GM19035 (cell line): ENCODE measurements around the gene WDR55.
"Not testable (repeated sequence)": the region's sequence is repeated elsewhere in the genome, so short reads cannot be mapped to it uniquely, and the experiment has no call there.

Experiments used
- ATAC-seq: cut with Tn5 transposase; IDR thresholded peaks from one replicate; pipeline ENCODE4 v1.9.1; 2021; ENCODE audit not compliant: unreplicated experiment

WDR55 gene, protein sequence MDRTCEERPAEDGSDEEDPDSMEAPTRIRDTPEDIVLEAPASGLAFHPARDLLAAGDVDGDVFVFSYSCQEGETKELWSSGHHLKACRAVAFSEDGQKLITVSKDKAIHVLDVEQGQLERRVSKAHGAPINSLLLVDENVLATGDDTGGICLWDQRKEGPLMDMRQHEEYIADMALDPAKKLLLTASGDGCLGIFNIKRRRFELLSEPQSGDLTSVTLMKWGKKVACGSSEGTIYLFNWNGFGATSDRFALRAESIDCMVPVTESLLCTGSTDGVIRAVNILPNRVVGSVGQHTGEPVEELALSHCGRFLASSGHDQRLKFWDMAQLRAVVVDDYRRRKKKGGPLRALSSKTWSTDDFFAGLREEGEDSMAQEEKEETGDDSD

DNA sequence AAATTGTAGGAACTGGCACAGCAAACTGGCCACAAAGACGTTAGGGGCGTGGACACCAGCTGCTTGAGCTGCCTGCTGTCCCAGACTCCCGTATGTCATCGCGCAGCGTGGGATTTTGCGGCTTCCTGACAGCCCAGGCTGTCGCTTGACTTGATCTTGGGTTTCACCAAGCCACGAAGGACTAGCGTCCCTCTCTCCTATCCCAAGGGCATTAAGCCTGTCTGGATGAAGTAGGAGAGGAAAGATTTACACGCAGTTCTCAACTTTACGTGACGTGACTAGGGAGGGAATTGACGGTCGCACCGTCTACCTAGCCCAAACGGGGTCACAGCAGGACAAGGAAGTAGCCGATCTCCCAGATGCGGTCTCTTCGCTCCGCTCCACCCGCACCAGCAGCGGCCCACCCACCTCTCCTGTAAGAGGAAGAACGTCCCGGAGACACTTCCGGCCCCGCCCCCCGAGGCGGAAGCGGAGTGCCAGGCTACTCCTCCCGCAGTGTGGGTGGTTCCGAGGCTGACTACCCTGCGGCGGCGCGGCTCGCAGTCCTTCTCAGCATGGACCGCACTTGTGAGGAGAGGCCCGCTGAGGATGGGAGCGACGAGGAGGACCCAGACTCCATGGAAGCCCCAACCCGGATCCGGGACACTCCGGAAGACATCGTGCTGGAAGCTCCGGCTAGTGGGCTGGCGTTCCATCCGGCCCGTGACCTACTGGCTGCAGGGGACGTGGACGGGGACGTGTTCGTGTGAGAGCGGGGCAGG lies at the start of gene WDR55:
Gene WDR55 (plus strand): TSS at position 546 of the 761 bp plus-strand sequence. CDS start 9 bp downstream, at position 555.
- peak; percentile 98 for ATAC-seq

DNA sequence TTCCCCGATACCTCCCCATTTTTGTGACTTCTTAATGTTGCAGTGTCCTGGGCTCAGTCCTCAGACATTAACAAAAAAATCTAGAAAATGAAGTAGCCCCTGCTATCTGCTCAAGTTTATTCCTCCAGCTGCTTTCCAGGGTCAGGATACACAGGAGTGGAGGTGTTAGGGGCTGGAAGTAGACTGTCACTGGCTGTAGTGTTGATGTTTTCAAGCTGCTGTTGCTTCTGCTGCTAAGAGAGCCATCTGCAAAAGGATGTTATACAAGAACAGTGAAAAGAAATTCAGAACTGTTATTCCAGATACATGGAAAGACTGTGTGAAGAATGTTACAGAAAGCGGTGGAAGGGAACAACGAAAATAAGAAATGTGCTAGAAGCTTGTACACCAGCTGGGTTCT lies 42.4 kb upstream of the WDR55 start:
- no peak for ATAC-seq

DNA sequence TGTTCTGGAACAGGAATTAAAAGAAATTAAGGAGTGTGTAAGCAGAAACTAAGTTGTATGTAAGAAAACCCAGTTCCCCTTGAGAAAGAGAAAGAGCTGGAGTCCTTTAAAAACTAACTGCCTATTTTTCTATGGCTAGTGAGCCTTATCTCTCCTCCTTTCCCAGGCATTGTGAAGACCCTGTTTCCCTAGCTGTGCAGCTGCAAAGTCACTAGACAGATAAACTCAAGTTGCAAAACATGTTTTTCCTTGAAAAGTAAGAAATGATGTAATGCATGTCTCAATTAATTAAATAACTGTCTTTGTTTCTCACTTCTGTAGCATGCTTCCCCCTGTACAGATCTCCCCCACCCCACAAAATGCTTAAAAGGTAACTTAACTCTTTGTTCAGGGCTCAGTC lies 41.6 kb upstream of the WDR55 start:
- not testable (repeated sequence) for ATAC-seq

DNA sequence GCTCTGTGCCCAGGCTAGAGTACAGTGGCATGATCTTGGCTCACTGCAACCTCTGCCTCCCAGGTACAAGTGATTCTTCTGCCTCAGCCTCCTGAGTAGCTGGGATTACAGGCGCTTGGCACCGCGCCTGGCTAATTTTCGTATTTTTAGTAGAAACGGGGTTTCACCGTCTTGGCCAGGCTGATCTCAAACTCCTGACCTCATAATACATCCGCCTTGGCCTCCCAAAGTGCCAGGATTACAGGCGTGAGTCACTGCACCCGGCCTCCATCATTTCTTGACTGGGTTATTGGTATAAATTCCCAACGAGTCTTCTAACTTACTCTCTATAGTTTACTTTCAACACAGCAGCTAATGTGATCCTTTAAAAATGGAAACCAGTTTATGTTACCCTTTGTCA lies 39.8 kb upstream of the WDR55 start:
- ATAC-seq: not testable (repeated sequence)

DNA sequence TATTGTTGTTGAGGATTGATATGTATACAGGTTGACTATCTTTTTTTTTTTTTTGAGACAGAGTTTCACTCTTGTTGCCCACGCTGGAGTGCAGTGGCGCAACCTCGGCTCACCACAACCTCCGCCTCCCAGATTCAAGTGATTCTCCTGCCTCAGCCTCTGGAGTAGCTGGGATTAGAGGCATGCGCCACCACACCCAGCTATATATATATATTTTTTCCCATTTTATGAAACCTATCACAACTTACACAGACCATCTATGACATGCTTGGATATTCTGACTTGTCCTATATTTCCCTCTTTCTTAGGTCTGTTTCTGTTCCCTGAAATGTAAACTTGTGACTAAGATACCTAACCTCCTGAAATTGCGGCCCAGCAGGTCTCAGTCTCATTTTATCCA lies 36.7 kb upstream of the WDR55 start:
- no peak for ATAC-seq

DNA sequence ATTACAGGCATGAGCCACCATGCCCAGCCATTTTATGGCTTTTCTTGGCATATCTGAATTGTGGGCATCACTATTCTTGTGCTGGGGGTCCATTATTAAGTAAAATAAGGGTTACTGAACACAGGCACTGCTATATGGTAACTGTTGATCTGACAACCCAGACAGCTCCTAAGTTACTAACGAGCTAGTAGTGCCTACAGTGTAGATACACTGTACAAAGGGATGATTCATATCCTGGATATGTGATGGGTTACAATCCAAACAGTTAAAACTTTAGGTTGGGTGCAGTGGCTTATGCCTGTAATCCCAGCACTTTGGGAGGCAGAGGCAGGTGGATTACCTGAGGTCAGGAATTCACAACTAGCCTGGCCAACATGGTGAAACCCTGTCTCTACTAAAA lies 36.0 kb upstream of the WDR55 start:
- ATAC-seq: no peak

DNA sequence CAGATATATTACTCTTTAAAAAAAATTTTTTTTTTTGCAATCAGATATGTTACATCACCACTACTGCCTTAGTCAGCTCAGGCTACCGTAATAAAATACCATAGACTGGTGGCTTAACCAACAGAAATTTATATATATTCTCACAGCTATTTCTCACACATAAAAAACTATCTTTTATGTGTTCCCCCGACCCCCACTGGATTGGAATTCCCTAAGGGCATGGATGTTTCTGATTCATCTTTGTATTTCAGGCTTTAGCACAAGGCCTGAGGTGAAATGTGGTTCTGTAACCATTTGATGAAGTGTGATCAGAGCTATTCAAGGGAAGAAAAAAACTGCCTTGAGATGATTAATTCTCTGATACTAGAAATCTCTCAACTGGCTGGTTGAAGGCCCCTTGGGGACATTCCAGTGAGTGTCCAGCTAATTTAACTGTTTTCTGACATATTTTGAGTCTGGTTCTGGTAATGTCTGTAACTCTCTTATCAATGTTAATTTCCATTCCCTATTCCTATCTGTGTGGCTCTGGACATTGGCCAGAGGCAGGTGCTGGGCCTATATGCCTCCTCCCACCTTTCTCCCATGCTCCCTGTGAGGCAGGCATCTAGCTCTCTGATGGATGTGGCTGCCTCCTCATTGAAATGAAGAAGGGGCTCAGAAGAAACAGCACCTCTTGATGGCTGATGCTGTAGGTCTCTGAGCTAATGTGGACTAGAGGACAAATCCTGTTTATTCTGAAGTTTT lies 34.2 kb upstream of the WDR55 start:
- no peak for ATAC-seq

DNA sequence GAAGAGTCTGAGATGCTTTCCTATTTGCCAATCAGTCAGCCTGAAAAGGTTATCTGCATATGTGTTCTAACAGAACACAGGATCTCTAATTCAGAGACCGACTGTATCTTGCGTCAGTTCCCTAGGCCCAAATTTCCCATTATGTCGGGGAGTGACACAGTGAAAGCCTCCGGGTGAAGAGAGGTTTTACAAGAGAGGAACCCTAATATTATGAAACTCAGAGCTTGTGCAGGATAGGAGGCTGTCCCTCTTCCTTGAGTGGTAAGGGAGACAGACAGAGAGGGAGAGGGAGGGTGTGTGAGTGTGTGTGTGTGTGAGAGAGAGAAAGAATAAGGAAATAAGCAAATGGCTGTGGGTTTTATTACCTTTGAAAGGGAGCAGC lies 33.7 kb upstream of the WDR55 start:
- ATAC-seq: no peak

DNA sequence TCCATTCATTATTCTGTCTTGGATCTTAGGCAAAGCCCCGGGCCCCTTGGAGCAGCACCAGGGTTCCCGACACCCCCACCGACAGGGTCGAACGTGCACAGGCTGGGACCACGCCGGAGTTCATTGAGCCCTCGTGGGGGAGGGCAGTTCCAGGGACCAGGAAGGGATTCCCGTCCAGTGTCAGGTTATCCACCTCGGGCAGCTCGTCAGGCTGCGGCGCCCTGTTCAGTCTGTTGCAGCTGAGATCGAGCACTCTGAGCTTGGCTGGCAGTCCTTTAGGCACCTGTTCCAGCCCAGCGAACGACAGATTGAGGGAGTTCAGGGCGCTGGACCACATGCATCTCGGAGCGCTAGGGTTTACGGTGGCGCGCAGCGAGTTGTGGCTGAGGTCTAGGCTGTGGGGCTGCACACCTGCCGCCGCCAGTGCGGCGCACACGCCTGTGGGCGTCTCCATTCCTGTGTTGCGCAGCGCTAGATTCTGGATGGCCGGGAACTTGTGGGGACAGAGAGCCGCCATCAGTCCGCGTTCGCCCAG lies 32.8 kb upstream of the WDR55 start:
- ATAC-seq: peak; percentile 32

DNA sequence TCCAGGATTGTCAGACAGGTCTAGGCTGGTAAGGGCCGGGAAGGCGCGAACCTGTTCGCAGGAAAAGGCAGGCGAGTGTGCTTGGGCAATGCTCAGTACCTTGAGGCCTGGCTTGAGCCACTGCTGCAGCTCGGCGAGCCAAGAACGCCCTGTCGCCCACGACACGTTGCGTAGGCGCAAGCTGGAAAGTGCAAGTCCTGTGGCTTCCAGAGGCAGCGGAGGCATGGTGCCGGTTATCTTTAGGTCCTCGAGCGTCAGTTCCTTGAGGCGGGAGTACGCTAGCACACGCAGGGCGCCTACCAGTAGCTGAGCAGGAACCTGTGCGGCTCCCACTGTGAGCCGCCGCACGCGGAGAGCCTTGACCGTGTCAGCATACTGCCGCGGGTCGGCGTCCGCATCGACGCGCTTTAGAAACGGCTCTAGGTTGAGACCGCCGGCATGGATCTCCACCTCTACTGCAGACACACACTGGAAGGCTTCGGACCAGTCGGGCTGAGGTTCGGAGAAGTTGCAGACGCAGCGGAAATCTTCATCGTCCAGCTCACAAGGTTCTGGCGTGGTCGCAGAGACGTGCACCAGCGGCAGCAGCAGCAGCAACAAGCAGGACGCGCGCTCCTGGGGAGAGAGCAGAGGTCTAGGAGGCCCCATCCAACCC lies 32.2 kb upstream of the WDR55 start:
- ATAC-seq: peak; percentile 59

DNA sequence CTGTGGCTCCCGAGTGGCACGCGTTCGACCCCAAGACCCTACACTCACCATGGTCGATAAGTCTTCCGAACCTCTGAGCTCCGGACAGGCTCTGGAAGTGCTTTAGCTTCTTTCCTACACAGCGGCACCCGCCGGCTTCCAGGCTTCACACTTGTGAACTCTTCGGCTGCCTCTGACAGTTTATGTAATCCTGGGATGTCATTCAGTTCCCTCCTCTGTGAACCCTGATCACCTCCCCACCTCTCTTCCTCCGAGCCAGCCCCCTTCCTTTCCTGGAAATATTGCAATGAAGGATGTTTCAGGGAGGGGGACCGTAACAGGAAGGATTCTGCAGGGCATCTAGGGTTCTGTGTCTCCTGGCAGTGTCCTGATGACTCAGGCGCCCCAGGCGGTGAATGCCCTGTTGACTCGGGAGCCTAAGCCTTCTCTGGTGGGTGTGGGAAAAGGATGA lies 31.7 kb upstream of the WDR55 start, which contains the start of gene CD14:
Gene CD14 (minus strand): TSS at position 155 of the 451 bp plus-strand sequence. CDS start 104 bp downstream, at position 51.
- ATAC-seq: no peak

DNA sequence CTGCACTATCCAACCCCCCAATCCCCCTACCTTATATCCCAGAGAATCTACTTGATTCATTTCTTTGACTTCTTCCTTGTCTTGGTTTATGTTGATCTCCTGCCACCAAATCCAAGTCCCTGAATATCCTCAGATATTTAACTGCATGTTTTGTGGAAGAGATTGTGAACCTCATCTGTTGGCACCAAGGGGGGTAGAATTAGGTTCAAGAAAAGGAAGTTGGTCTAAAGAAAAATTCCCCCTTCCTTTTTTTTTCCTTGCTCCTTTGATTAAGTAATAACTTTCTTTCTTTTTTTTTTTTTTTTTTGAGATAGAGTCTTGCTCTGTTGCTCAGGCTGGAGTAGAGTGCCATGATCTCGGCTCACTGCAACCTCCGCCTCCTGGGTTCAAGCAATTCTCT lies 31.2 kb upstream of the WDR55 start:
- ATAC-seq: no peak

DNA sequence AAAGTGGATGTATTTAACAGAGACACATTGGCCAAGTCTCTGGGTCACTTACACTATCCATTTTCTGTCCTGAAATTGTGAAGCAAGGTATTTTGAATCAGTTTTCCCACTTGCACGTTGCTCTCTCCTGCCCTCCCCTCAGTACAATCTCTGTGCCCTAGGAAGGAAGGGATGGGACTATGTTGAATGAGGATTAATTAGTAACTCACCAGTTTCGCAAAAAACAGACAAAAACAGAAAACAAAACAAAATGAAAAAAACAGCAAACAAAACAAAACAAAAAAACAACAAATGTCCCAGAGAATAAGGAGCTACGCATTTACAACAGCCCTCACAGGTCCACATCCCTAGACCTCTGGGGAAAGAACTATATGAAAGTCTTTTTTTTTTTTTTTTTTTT lies 30.6 kb upstream of the WDR55 start:
- ATAC-seq: no peak

DNA sequence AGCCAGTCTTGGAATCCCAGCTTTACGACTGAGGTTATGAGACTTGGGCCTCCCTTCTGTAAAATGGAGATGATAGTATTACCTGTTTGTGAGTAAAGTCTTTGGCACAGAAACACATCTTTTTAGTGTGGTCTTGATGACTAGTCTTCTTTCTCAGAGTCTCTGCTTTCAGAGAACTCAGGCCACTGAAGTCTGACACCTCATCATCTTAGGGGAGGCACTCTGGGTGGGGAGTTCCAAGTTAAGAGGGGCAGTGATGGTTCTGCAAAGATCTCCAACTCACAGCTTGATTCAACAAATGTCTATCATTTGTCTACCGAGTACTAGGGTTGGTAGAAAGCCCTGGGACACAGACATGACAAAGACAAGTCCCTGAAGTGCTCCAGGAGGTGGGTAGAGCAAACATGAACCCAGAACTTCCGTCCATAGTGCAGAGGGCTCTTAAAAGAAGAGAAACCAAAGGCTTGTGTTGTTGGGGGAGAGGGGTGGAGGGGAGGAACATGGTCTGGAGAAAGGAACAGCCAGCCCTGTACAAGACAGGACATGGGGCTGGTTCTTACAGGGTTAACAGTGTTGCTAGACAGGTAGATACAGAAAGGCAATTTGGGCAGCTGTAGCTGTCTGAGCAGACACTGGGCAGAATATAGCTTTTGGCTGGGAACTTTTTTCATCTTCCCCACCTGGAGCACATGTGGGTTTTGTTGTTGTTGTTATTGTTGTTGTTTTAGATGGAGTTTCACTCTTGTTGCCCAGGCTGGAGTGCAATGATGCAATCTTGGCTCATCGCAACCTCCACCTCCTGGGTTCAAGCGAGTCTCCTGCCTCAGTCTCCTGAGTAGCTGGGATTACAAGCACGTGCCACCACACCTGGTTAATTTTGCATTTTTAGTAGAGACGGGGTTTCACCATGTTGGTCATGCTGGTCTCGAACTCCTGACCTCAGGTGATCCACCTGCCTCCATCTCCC lies 29.1 kb upstream of the WDR55 start:
- no peak for ATAC-seq

DNA sequence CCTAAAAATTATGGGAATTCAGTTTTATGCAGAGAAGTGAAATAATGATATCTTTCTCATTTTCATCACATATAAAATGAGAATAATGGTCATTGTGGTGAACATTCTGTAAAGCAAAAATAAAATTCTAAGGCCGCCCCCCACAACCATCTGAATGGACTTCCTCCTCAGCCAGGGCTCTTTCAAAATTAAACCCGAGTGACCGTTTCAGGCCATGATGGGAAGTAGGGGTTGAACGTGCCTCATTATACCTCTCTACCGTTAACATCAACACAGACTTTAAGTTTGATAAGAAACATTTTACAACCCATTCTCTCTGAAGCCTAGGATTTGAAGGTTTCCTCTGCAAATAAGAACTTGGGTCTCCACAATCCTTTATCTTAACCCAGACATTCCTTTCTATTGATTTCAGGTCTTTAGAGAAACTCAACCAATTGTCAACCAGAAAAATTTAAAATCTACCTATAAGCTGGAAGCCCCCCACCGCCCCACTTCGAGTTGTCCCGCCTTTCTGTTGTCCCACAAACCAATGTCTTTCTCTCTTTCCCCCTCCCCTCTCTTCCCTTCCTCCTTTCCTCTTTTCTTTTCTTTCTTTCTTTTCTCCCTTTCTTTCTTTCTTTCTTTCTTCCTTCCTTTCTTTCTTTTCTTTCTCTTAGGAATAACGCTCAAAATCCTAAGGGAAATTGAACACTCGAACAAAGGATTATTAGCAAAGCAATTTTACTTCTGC lies 27.2 kb upstream of the WDR55 start:
- no peak for ATAC-seq

DNA sequence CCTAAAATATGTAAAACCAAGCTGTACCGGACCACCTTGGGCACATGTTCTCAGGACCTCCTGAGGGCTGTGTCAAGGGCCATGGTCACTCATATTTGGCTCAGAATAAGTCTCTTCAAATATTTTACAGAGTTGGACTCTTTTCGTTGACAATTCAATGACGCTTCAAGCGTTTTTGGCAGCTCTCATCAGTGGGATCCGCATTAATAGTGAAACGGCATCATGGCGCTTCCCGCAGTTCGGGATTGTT lies 25.9 kb upstream of the WDR55 start:
- peak; percentile 1 for ATAC-seq

DNA sequence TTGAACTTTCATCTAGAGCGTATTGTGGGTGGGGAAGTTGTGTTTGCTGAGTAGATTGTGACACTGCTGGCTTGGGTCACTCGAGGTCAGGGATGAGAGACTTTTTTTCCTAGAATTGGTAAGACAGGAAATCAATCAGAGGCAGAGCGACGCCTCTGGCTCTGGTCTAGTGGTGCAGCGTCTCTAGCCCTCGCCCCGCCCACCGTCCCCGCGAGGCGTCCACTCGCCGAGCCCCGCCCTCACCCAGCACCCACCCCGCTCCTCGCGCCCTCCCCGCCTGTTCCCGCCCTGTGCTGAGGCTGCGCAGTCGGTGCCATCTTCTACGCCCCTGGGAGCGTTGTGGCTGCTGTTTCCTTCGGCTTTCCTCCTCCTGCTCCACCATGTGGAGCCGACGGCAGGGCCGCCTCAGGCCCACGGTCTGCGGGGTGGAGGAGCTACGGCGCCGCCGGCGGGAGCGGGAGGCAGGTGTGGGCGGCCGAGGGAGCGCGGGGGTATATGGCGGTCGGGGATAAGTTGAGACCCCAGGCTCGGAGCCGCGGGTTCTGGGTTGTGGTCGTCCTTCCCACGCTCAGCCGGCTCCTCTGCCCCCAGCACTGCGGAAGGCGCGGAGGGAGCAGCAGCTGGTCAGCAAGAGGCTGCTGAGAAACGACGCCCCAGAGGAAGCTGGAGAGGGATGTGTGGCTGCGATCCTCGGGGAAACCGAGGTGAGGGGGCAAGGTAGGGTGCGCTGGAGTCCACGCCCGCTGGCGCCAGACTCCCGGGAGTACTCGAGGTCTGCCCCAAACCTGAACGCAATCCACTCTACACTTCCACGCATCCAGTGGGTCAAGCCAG lies 25.3 kb upstream of the WDR55 start, which contains the start of gene TMCO6:
Gene TMCO6 (plus strand): TSS at position 304 of the 834 bp plus-strand sequence. CDS start 77 bp downstream, at position 381.
- ATAC-seq: peak; percentile 94

DNA sequence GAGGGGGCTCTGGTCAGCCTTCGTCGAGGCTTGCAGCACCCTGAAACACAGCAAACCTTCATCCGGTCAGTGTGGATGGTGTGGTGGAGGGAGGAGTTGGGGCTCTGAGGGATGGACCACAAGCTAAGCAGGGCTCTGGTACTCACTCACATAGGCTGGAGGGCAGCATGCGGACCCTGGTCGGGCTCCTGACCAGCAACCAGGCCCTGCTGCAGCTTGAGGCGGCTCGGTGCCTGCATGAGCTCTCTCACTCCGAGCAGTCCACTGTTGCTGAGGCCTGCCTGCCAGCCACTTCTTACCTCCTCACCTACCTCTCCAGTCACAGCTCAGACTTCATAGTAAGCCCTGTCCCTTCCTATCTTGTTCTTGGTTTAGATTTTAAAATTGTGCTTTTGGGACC lies 23.0 kb upstream of the WDR55 start:
- no peak for ATAC-seq
